ENCODE measurements around the gene LIMS2. TPM values are rescaled to one million over a fixed set of nuclear protein-coding genes. Genes with fewer than 3 reads are reported as not detected.

The LIMS2 gene
- total RNA-seq, 4 donors from 2014 or later: 86.1 to 111 (median 98.1) TPM

- TF ChIP-seq EP300 (IDR thresholded peaks at IDR 0.05) (peak in 1 of 2 donors; percentile 15), POLR2A (IDR thresholded peaks at IDR 0.05) (no peak), CTCF (IDR thresholded peaks at IDR 0.05) (peak; percentile 26 to 71 (median 61))
- 27 to 48% methylated on average over 44 to 45 of the region's 52 CpGs for WGBS, 2 donors
- peaks cover 0 to 10% (median 0%) of the 10 kb centered on the region in 4 donors for H3K9me3 ChIP-seq
- H3K27ac ChIP-seq: peak overlapping the region; percentile 14 to 59 (median 50)
- H3K4me1 ChIP-seq: peaks cover 0 to 11% (median 2%) of the 10 kb centered on the region in 4 donors
- H3K27me3 ChIP-seq: no peaks in the 10 kb centered on the region
- no peaks in the 10 kb centered on the region for H3K36me3 ChIP-seq
- H3K4me3 ChIP-seq: peak overlapping the region; percentile 26 to 41 (median 40)
- DNase-seq (ENCODE audit: low spot score in 2 of 2): peak in 1 of 2 donors; percentile 53
These were observed 20.5 kb upstream of the LIMS2 start for GRCh38 chr2:127695491-127696472.

- H3K27me3 ChIP-seq: no peaks in the 10 kb centered on the region
- peak overlapping the region in 2 of 4 donors; percentile 41 for H3K4me3 ChIP-seq
- no peak for DNase-seq (ENCODE audit: low spot score in 2 of 2)
- 81 to 86% methylated on average over 9 of the region's 9 CpGs for WGBS, 2 donors
- peaks cover 0 to 18% (median 0%) of the 10 kb centered on the region in 4 donors for H3K9me3 ChIP-seq
- TF ChIP-seq CTCF (IDR thresholded peaks at IDR 0.05) (no peak), POLR2A (IDR thresholded peaks at IDR 0.05) (no peak), EP300 (IDR thresholded peaks at IDR 0.05) (no peak)
- H3K4me1 ChIP-seq: peaks cover 0 to 5% (median 0%) of the 10 kb centered on the region in 4 donors
- no peaks in the 10 kb centered on the region for H3K36me3 ChIP-seq
- peak overlapping the region in 2 of 4 donors; percentile 43 to 58 for H3K27ac ChIP-seq
These were observed 19.7 kb upstream of the LIMS2 start for GRCh38 chr2:127694986-127695385.

- H3K27me3 ChIP-seq: no peaks in the 10 kb centered on the region
- WGBS, 2 donors: 84 to 88% methylated on average over 2 of the region's 2 CpGs
- TF ChIP-seq EP300 (IDR thresholded peaks at IDR 0.05) (no peak), POLR2A (IDR thresholded peaks at IDR 0.05) (no peak), CTCF (IDR thresholded peaks at IDR 0.05) (no peak)
- no peak overlapping the region for H3K27ac ChIP-seq
- no peaks in the 10 kb centered on the region for H3K36me3 ChIP-seq
- H3K4me3 ChIP-seq: no peak overlapping the region
- DNase-seq (ENCODE audit: low spot score in 2 of 2): no peak
- peaks cover 0 to 25% (median 0%) of the 10 kb centered on the region in 4 donors for H3K9me3 ChIP-seq
- peaks cover 0 to 5% (median 0%) of the 10 kb centered on the region in 4 donors for H3K4me1 ChIP-seq
These were observed 15.4 kb upstream of the LIMS2 start for GRCh38 chr2:127690696-127691095.

GRCh38 chr2:127688405-127688804 lies 13.1 kb upstream of the LIMS2 start:
- no peak overlapping the region for H3K27ac ChIP-seq
- H3K27me3 ChIP-seq: no peaks in the 10 kb centered on the region
- H3K4me1 ChIP-seq: peaks cover 0 to under 1% (median 0%) of the 10 kb centered on the region in 4 donors
- peaks cover 0 to 25% (median 0%) of the 10 kb centered on the region in 4 donors for H3K9me3 ChIP-seq
- TF ChIP-seq CTCF (IDR thresholded peaks at IDR 0.05): no peak
- no peak for TF ChIP-seq POLR2A (IDR thresholded peaks at IDR 0.05)
- no peak for TF ChIP-seq EP300 (IDR thresholded peaks at IDR 0.05)
- WGBS, 2 donors: 84 to 88% methylated on average over 1 of the region's 1 CpG
- no peak overlapping the region for H3K4me3 ChIP-seq
- no peak for DNase-seq (ENCODE audit: low spot score in 2 of 2)
- no peaks in the 10 kb centered on the region for H3K36me3 ChIP-seq

Measured in tibial nerve (tissue), 4 donors.